PC-9 (cell line): ENCODE measurements around the gene DUSP16.

Source experiments
- CTCF ChIP-seq: fragments of 200-600 bp; sonication (generic); conservative IDR thresholded peaks from 2 replicates; pipeline ENCODE4 v1.6.1; 2017; ENCODE audit warnings: mixed run types, antibody characterized with exemption, mild to moderate bottlenecking, moderate library complexity
- EZH2 ChIP-seq: fragments of 200-600 bp; sonication (generic); IDR thresholded peaks from 2 replicates; pipeline ENCODE4 v1.8.0; 2017; ENCODE audit warnings: antibody characterized with exemption, low read depth

GRCh38 chr12:12561371-12562015, 1.2 kb downstream of the DUSP16 start:
- TF ChIP-seq CTCF: no peak
- no peak for TF ChIP-seq EZH2
